Progenitor cell of endocrine pancreas (in vitro differentiated cells): ENCODE results near the gene DTNBP1. TPM values are rescaled to one million over a fixed set of nuclear protein-coding genes. Genes with fewer than 3 reads are reported as not detected.

Experiments
- DNase-seq: peaks from one replicate; pipeline ENCODE4 v3.0.0; 2021; ENCODE audit warnings: low spot score; ENCODE audit not compliant: unreplicated experiment
- H3K27ac Mint-ChIP-seq: 2 replicates; pipeline ENCODE4 v1.8.0; 2021; ENCODE audit warnings: mild to moderate bottlenecking, moderate library complexity, mixed read lengths
- H3K27me3 Mint-ChIP-seq: 2 replicates; pipeline ENCODE4 v1.8.0; 2021; ENCODE audit warnings: mixed read lengths
- H3K36me3 Mint-ChIP-seq: 2 replicates; pipeline ENCODE4 v1.8.0; 2022; ENCODE audit warnings: mixed read lengths; ENCODE audit not compliant: insufficient read depth
- H3K4me1 Mint-ChIP-seq: 2 replicates; pipeline ENCODE4 v1.8.0; 2021; ENCODE audit warnings: low read depth, mixed read lengths
- H3K4me3 Mint-ChIP-seq: 2 replicates; pipeline ENCODE4 v1.8.0; 2021; ENCODE audit warnings: low read depth, mild to moderate bottlenecking, moderate library complexity, mixed read lengths
- H3K9me3 Mint-ChIP-seq: 2 replicates; pipeline ENCODE4 v1.8.0; 2021; ENCODE audit warnings: low read depth, mixed read lengths
- total RNA-seq: library from RNA; stranded (reverse); gene quantifications from 2 replicates; pipeline ENCODE4 v1.2.1, GENCODE V29; 2021
- TF ChIP-seq, protein P1 (sequence below): fragments of 200-600 bp; sonication (generic); IDR thresholded peaks from one replicate; pipeline ENCODE4 v1.5.0; 2021; ENCODE audit warnings: antibody characterized with exemption, mild to moderate bottlenecking; ENCODE audit not compliant: unreplicated experiment

The DTNBP1 gene
- total RNA-seq, 1 donor from 2014 or later, result 17.7 TPM

DNA sequence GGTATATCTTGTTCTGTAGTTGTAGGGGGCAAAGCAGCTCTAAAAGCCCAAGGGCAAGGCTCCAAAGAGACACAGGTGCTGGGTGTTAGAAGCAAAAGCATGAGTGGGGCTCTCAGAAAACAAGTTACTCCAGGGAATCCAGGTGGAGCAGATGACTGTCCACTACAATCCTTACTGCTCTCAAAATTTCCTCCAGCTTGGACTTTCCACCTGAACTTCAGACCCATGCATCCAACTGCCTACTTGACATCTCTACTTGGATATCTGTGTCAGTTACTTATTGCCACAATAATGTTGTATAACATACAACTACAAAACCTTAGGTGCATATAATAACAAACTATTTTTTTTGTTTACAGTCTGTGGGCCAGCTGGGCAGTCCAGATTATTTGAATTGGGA, 22.8 kb upstream of the DTNBP1 start:
- peaks cover 7% of the 10 kb centered on the region for H3K27me3 Mint-ChIP-seq
- no peak overlapping the region for H3K4me3 Mint-ChIP-seq
- no peak for DNase-seq
- H3K9me3 Mint-ChIP-seq, result no peaks in the 10 kb centered on the region
- TF ChIP-seq, protein P1, sequence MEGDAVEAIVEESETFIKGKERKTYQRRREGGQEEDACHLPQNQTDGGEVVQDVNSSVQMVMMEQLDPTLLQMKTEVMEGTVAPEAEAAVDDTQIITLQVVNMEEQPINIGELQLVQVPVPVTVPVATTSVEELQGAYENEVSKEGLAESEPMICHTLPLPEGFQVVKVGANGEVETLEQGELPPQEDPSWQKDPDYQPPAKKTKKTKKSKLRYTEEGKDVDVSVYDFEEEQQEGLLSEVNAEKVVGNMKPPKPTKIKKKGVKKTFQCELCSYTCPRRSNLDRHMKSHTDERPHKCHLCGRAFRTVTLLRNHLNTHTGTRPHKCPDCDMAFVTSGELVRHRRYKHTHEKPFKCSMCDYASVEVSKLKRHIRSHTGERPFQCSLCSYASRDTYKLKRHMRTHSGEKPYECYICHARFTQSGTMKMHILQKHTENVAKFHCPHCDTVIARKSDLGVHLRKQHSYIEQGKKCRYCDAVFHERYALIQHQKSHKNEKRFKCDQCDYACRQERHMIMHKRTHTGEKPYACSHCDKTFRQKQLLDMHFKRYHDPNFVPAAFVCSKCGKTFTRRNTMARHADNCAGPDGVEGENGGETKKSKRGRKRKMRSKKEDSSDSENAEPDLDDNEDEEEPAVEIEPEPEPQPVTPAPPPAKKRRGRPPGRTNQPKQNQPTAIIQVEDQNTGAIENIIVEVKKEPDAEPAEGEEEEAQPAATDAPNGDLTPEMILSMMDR, result no peak
- peaks cover 12% of the 10 kb centered on the region for H3K4me1 Mint-ChIP-seq
- H3K36me3 Mint-ChIP-seq, result no peaks in the 10 kb centered on the region
- no peak overlapping the region for H3K27ac Mint-ChIP-seq

DNA sequence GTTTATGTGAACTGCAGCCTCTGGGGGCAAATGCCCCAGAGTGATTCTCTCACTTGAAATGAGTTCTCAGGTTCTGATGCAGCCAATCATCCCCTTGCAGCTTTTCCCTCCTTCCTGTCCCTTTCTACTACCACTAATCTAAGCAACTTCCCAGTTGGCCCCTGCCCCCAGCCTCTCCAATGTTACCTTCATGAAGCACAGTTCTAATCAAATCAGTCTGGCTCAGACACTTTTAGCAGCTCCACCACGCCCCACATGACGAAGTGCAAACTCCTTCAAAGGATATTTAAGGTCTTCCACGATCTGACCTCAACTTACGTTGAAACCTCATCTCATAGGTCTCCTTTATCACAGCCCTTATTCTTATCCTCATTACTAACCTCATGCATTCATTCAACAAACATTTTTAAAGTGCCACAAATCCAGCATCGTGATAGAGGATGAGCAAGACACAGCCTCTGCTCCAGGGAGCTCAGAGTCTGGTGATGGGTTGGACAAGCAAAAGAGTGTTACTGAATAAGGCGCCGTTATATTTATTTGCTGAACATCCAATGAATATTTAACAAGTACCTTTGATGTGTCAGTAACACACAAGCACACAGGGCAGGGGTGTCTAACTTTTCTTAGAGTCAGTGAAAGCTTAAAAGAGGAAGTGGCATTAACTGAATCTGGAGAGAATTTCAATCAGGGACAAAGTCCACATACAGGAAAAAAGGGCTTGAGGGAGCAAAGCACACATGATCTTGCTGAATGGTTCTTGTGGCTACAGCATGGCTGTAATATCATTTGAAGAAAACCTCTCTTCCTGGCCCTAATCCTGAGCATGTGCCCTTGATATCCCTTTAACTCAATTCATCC, 20.4 kb upstream of the DTNBP1 start:
- Mint-ChIP-seq H3K27ac (no peak overlapping the region), H3K4me1 (peaks cover 8% of the 10 kb centered on the region), H3K4me3 (no peak overlapping the region), H3K9me3 (no peaks in the 10 kb centered on the region), H3K36me3 (no peaks in the 10 kb centered on the region), H3K27me3 (peaks cover 9% of the 10 kb centered on the region)
- no peak for DNase-seq
- TF ChIP-seq, protein P1, result no peak

DNA sequence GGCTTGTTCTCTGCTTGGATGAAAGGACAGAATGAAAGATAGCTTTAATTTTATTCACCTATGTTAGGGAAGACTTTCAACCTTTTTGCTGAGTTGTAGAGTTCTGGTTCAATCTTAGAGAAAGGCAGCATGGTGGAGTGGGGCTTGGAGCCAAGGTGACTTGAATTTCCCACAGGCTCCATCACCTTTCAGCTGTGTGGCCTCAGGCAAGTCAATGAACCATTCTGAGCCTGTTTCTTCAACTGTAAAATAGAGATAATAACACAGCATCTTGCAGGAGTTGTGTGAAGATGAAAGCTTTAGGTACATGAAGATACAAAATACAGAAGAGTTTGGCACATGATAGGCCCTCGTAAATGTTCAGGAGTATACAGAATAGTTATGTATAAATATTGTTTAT, 19.1 kb upstream of the DTNBP1 start:
- H3K36me3 Mint-ChIP-seq, result no peaks in the 10 kb centered on the region
- peaks cover 14% of the 10 kb centered on the region for H3K27me3 Mint-ChIP-seq
- TF ChIP-seq, protein P1, result no peak
- H3K9me3 Mint-ChIP-seq, result no peaks in the 10 kb centered on the region
- H3K27ac Mint-ChIP-seq, result no peak overlapping the region
- no peak overlapping the region for H3K4me3 Mint-ChIP-seq
- peaks cover 8% of the 10 kb centered on the region for H3K4me1 Mint-ChIP-seq
- DNase-seq, result no peak

DNA sequence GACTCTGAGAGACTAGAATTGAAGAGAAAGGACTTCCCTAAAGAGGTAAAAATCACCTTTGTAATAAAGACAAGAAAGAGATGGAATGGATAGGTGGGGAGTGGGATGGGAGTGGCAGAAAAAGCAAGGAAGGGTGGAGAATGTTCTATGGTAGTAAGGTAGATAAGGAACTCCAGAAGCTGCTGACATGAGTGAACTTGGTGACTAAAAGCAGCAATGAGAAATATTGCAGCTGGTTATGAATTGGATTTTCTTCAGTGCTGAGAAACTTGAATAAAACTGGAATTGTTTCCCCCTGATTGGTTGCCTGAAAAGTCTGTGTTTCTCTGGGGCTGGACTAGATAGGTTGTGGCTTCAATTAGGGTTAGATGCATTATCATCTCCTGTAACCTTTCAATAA, 15.7 kb upstream of the DTNBP1 start:
- Mint-ChIP-seq H3K36me3 (no peaks in the 10 kb centered on the region), H3K9me3 (no peaks in the 10 kb centered on the region), H3K27me3 (peaks cover 24% of the 10 kb centered on the region), H3K27ac (no peak overlapping the region), H3K4me3 (no peak overlapping the region), H3K4me1 (peaks cover 7% of the 10 kb centered on the region)
- DNase-seq, result no peak
- TF ChIP-seq, protein P1, result no peak

DNA sequence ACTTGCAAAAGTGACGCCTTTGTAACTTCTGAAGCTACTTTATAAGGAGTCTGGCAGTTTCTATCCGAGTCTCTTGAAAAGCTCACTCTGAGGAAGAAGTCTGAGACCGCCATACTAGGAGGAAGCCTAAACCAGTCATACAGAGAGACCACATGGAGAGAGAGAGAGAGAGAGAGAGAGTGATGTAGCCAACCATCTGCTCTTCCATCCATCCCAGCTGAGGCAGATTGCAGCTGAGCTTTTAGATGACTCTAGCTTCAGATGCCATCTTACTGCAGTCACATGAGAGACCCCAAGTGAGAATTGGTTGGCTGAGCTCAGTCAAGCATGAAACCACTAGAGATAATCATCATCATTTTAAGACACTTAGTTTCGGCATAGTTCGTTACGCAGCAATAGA, 15.0 kb upstream of the DTNBP1 start:
- no peaks in the 10 kb centered on the region for H3K36me3 Mint-ChIP-seq
- no peaks in the 10 kb centered on the region for H3K9me3 Mint-ChIP-seq
- H3K4me1 Mint-ChIP-seq, result peaks cover 7% of the 10 kb centered on the region
- DNase-seq, result no peak
- TF ChIP-seq, protein P1, result no peak
- H3K4me3 Mint-ChIP-seq, result no peak overlapping the region
- peaks cover 29% of the 10 kb centered on the region for H3K27me3 Mint-ChIP-seq
- H3K27ac Mint-ChIP-seq, result no peak overlapping the region
